ENCODE results near the gene TSEN2.

- TF ChIP-seq CTCF (IDR thresholded peaks at IDR 0.05) = no peak
- no peak for TF ChIP-seq POLR2A (IDR thresholded peaks at IDR 0.05)
These were observed 28.3 kb downstream of the TSEN2 start for GRCh38 chr3:12512534-12513118.
